Neuronal stem cell (in vitro differentiated cells): ENCODE measurements around the gene TBC1D10A.
A peak's percentile ranks its signal among the peaks of the same experiment; 100 is the strongest.

ENCODE experiments used
- DNase-seq: peaks from one replicate; pipeline ENCODE4 v3.0.0-alpha.2; 2013; ENCODE audit warnings: low spot score
- H2AFZ ChIP-seq: one replicate; pipeline ENCODE4 v1.6.1; 2013; ENCODE audit warnings: mild to moderate bottlenecking, low read length, inconsistent platforms
- H2AK5ac ChIP-seq: 2 replicates; pipeline ENCODE4 v1.6.1; 2013; ENCODE audit warnings: low read depth, mild to moderate bottlenecking, inconsistent platforms, low read length, moderate library complexity, mixed read lengths
- H2BK120ac ChIP-seq: 2 replicates; pipeline ENCODE4 v1.6.1; 2013; ENCODE audit warnings: low read depth, mild to moderate bottlenecking, inconsistent platforms, low read length, moderate library complexity, mixed read lengths
- H2BK12ac ChIP-seq: one replicate; pipeline ENCODE4 v1.6.1; 2013; ENCODE audit warnings: low read length, inconsistent platforms
- H2BK15ac ChIP-seq: 2 replicates; pipeline ENCODE4 v1.6.1; 2013; ENCODE audit warnings: mild to moderate bottlenecking, low read length, inconsistent platforms, mixed read lengths
- H2BK5ac ChIP-seq: one replicate; pipeline ENCODE4 v1.6.1; 2013; ENCODE audit warnings: inconsistent platforms, mild to moderate bottlenecking, low read length, moderate library complexity
- H3K14ac ChIP-seq: one replicate; pipeline ENCODE4 v1.6.1; 2013; ENCODE audit warnings: low read length, inconsistent platforms
- H3K18ac ChIP-seq: 2 replicates; pipeline ENCODE4 v1.6.1; 2013; ENCODE audit warnings: low read length, inconsistent platforms
- H3K23ac ChIP-seq: 2 replicates; pipeline ENCODE4 v1.6.1; 2013; ENCODE audit warnings: low read depth, mild to moderate bottlenecking, mixed read lengths, low read length, inconsistent platforms; ENCODE audit not compliant: poor library complexity
- H3K27ac ChIP-seq: replicated peaks from 3 replicates; pipeline ENCODE4 v1.5.1; 2013; ENCODE audit warnings: low read length, inconsistent platforms
- H3K27me3 ChIP-seq, 3 experiments: 2 replicates each; pipeline ENCODE4 v1.6.1; 2013; ENCODE audit warnings: low read length in 3 of 3, mild to moderate bottlenecking in 2 of 3, inconsistent platforms in 1 of 3, low read depth in 1 of 3, mixed read lengths in 1 of 3, moderate library complexity in 1 of 3; ENCODE audit not compliant: control insufficient read depth in 3 of 3, insufficient read depth in 3 of 3
- H3K36me3 ChIP-seq, 2 donors: replicated peaks in 1 of 2; 2 replicates each; pipeline ENCODE4 v1.6.1; 2013; ENCODE audit warnings: low read length in 2 of 2; ENCODE audit not compliant: control insufficient read depth in 2 of 2, insufficient read depth in 2 of 2
- H3K4ac ChIP-seq: 2 replicates; pipeline ENCODE4 v1.6.1; 2013; ENCODE audit warnings: inconsistent platforms, mild to moderate bottlenecking, low read length, moderate library complexity
- H3K4me1 ChIP-seq, 2 donors: 1 replicate in 1 of 2; 2 replicates in 1 of 2; pipeline ENCODE4 v1.6.1; 2013; ENCODE audit warnings: low read length in 2 of 2, low read depth in 1 of 2; ENCODE audit not compliant: control insufficient read depth in 2 of 2, insufficient read depth in 1 of 2
- H3K4me2 ChIP-seq: one replicate; pipeline ENCODE4 v1.6.1; 2013; ENCODE audit warnings: mild to moderate bottlenecking, low read length, inconsistent platforms; ENCODE audit not compliant: insufficient read depth, poor library complexity, severe bottlenecking
- H3K4me3 ChIP-seq, 2 donors: 2 replicates each; pipeline ENCODE4 v1.5.1; 2013; ENCODE audit warnings: low read length in 2 of 2, mild to moderate bottlenecking in 2 of 2, inconsistent platforms in 1 of 2, moderate library complexity in 1 of 2
- H3K79me1 ChIP-seq: one replicate; pipeline ENCODE4 v1.6.1; 2013; ENCODE audit warnings: low read depth, mild to moderate bottlenecking, inconsistent platforms, low read length, moderate library complexity
- H3K9ac ChIP-seq: one replicate; pipeline ENCODE4 v1.6.1; 2013; ENCODE audit warnings: mild to moderate bottlenecking, low read depth, low read length, inconsistent platforms; ENCODE audit not compliant: poor library complexity
- H3K9me3 ChIP-seq, 2 donors: replicated peaks in 1 of 2; 2 replicates each; pipeline versions ENCODE3 to v1.6.1; 2013; ENCODE audit warnings: low read length in 2 of 2, mild to moderate bottlenecking in 2 of 2, inconsistent platforms in 1 of 2, low read depth in 1 of 2, mixed read lengths in 1 of 2, moderate library complexity in 1 of 2; ENCODE audit not compliant: control insufficient read depth in 2 of 2, insufficient read depth in 1 of 2
- H4K8ac ChIP-seq: one replicate; pipeline ENCODE4 v1.6.1; 2013; ENCODE audit warnings: low read depth, mild to moderate bottlenecking, inconsistent platforms, low read length, moderate library complexity
- H4K91ac ChIP-seq: one replicate; pipeline ENCODE4 v1.6.1; 2013; ENCODE audit warnings: low read length, low read depth, mild to moderate bottlenecking, inconsistent platforms; ENCODE audit not compliant: poor library complexity
- WGBS, 2 donors: extraction: QIAGEN DNeasy Blood & Tissue Kit; methylation state at CpG; one replicate each; pipeline ENCODE4 v1.1.7; 2013; ENCODE audit warnings: missing lambda C conversion rate in 2 of 2, mixed read lengths in 1 of 2; ENCODE audit not compliant: insufficient read length in 2 of 2, insufficient replicate concordance in 1 of 2; ENCODE audit errors: extremely low coverage in 2 of 2; 5-methylcytosine and 5-hydroxymethylcytosine counted together

The TBC1D10A gene

DNA sequence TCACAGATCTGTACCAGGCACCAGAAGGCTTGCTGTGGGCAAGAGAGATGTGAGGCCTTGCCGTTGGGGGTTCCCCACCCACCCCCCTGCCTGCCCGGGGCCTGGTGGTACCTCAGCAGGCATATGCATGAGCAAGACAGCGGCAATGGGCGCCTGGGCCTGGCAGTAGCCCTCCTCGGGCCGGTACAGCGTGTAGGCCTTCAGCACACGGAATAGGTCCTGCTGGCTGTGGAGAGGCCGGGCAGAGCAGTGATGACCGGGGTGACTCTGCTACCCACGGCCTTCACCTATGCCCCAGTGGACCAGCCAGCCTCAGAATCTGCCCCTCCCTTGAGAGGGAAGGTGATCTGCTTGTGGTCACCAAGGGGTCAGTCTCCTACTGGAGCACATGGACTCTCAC, 31.9 kb downstream of the TBC1D10A start:
- Histone ChIP-seq H3K27me3 (no peaks in the 10 kb centered on the region), H3K4ac (no peak overlapping the region), H3K18ac (no peak overlapping the region), H2AFZ (no peak overlapping the region), H2BK15ac (peak overlapping the region; percentile 71), H4K91ac (no peak overlapping the region), H3K14ac (peak overlapping the region; percentile 6), H3K27ac (no peak overlapping the region), H2BK5ac (no peak overlapping the region), H4K8ac (no peak overlapping the region), H3K36me3 (peaks cover 9 to 22% of the 10 kb centered on the region in 2 donors), H3K4me2 (no peak overlapping the region), H3K4me1 (peaks cover 9 to 10% of the 10 kb centered on the region in 2 donors), H3K79me1 (peaks cover 2% of the 10 kb centered on the region), H2BK120ac (no peak overlapping the region), H3K4me3 (no peak overlapping the region), H3K9ac (peak overlapping the region; percentile 18), H3K9me3 (no peaks in the 10 kb centered on the region), H3K23ac (no peak overlapping the region), H2AK5ac (no peak overlapping the region), H2BK12ac (no peak overlapping the region)
- WGBS, 2 donors, result no CpG with 5 or more reads among the region's 11 CpGs
- DNase-seq, result no peak

DNA sequence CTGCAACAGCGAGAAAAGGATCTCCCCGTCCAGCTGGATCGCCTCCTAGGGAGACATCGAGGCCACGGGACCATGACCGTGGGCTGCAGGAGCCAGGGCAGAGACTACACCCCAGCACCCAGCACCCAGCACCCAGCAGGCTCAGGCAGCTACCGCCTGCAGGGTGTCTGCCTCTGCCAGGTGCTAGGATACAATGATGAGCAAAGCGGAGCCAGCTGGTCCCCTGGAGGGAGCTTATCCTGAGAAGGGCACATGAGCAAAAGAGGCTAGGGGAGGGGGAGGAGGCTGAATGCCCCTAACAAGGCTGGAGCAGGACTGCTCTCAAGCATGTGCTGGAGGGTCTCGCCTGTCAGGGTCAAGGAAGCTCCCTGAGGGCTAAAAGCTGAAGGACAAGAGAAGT, 32.7 kb downstream of the TBC1D10A start:
- Histone ChIP-seq H4K91ac (no peak overlapping the region), H2BK15ac (no peak overlapping the region), H3K4ac (no peak overlapping the region), H3K4me1 (peaks cover 9 to 10% of the 10 kb centered on the region in 2 donors), H2AFZ (no peak overlapping the region), H3K4me3 (no peak overlapping the region), H3K4me2 (no peak overlapping the region), H2BK12ac (no peak overlapping the region), H3K23ac (peak overlapping the region; percentile 10), H3K9ac (no peak overlapping the region), H3K27me3 (no peaks in the 10 kb centered on the region), H3K9me3 (no peaks in the 10 kb centered on the region), H3K79me1 (peaks cover 2% of the 10 kb centered on the region), H3K36me3 (peaks cover 9 to 18% of the 10 kb centered on the region in 2 donors), H3K27ac (no peak overlapping the region), H2BK5ac (peak overlapping the region; percentile 5), H4K8ac (no peak overlapping the region), H3K18ac (no peak overlapping the region), H3K14ac (no peak overlapping the region), H2AK5ac (no peak overlapping the region), H2BK120ac (no peak overlapping the region)
- no peak for DNase-seq
- WGBS, 2 donors, result no CpG with 5 or more reads among the region's 9 CpGs

DNA sequence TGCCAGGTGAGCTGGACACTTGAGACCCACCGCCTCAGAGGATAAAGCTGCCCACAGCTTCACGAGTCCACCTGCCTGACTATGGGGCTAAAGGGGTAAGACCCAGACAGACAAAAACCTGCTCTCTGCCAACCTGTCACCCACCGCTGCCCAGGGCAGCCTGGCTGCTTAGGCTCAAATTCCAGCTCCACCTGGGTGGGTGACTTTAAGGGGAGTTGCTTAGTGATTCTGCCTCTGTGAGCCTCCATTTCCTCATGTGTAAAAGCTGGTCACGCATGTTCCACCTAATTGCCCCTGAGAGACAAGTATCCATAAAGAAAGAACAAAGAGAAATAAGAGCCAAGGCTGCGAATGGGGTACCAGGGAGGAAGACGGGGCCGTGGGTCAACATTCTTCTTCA, 33.7 kb downstream of the TBC1D10A start:
- H3K9ac ChIP-seq, result no peak overlapping the region
- H3K27ac ChIP-seq, result no peak overlapping the region
- H3K79me1 ChIP-seq, result peaks cover 2% of the 10 kb centered on the region
- peaks cover 9 to 18% of the 10 kb centered on the region in 2 donors for H3K36me3 ChIP-seq
- no peak overlapping the region for H3K23ac ChIP-seq
- H3K14ac ChIP-seq, result peak overlapping the region; percentile 5
- H2BK5ac ChIP-seq, result peak overlapping the region; percentile 44
- no peak overlapping the region for H2BK12ac ChIP-seq
- no peak for DNase-seq
- no CpG with 5 or more reads among the region's 7 CpGs for WGBS, 2 donors
- no peaks in the 10 kb centered on the region for H3K9me3 ChIP-seq
- peaks cover 15% of the 10 kb centered on the region in 2 donors for H3K4me1 ChIP-seq
- no peak overlapping the region for H2BK15ac ChIP-seq
- H2BK120ac ChIP-seq, result no peak overlapping the region
- H3K4me2 ChIP-seq, result no peak overlapping the region
- H3K4ac ChIP-seq, result no peak overlapping the region
- H4K91ac ChIP-seq, result no peak overlapping the region
- no peak overlapping the region for H4K8ac ChIP-seq
- peak overlapping the region; percentile 15 for H3K18ac ChIP-seq
- H3K4me3 ChIP-seq, result no peak overlapping the region
- H2AFZ ChIP-seq, result no peak overlapping the region
- H2AK5ac ChIP-seq, result no peak overlapping the region
- H3K27me3 ChIP-seq, result peaks cover 0 to 6% (median 0%) of the 10 kb centered on the region in 3 experiments

DNA sequence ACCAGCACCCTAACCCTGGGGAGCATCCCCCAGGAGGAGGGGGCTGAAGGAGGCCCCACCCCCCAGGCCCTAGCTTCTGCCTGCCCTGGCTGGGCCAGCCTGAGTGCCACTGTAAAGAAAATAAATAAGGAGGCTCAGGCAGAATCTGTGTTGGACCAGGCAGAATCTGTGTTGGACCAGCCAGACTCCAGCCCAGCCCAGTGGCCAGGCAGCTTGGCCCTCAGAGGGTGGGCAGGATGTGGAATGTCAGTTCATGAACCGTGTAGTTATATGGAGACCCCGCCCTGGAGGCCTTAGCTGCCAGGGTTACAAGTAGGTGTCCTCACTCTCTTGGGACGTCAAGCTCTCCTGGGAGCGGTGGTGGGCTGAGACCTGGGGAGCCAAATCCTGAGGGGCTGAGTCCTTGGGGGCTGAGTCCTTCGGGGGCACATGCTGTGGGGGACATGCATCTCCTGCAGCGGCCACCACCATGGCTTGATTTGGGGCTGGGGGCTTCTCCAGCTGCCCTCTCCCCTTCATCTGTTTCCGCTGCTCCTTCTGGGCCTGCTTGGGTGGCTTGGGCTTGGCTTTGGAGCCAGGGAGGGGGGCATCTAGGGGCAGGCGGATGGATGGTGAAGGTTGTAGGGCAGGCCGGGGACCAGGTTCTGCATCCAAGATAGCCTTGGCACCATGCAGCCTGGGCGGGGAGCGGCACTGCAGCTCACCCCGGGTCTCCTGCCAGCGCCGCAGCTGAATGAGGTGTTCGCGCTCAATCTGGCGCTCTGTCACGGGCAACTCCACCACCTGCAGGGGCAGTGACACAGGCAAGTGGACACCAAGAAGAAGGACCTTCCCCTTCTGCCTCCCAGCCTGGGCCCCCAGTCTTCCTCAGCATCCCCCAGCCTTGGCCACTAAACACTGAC, 34.4 kb downstream of the TBC1D10A start:
- peaks cover 2% of the 10 kb centered on the region for H3K79me1 ChIP-seq
- H3K4me1 ChIP-seq, result peaks cover 15 to 18% of the 10 kb centered on the region in 2 donors
- H2BK120ac ChIP-seq, result no peak overlapping the region
- H3K36me3 ChIP-seq, result peaks cover 9 to 18% of the 10 kb centered on the region in 2 donors
- DNase-seq, result no peak
- H3K4me3 ChIP-seq, result no peak overlapping the region
- no peak overlapping the region for H3K18ac ChIP-seq
- H3K27me3 ChIP-seq, result peaks cover 0 to 6% (median 0%) of the 10 kb centered on the region in 3 experiments
- no peak overlapping the region for H2BK15ac ChIP-seq
- H2BK12ac ChIP-seq, result no peak overlapping the region
- no peak overlapping the region for H2AK5ac ChIP-seq
- WGBS, 2 donors, result no CpG with 5 or more reads among the region's 18 CpGs
- H3K9me3 ChIP-seq, result no peaks in the 10 kb centered on the region
- H3K9ac ChIP-seq, result no peak overlapping the region
- no peak overlapping the region for H3K27ac ChIP-seq
- H2BK5ac ChIP-seq, result peak overlapping the region; percentile 44
- H4K91ac ChIP-seq, result no peak overlapping the region
- H4K8ac ChIP-seq, result no peak overlapping the region
- H3K4me2 ChIP-seq, result no peak overlapping the region
- no peak overlapping the region for H3K14ac ChIP-seq
- no peak overlapping the region for H3K23ac ChIP-seq
- no peak overlapping the region for H3K4ac ChIP-seq
- H2AFZ ChIP-seq, result no peak overlapping the region
